ENCODE results near the gene TDRD15. TPM values are rescaled to one million over a fixed set of nuclear protein-coding genes. Genes with fewer than 3 reads are reported as not detected.

Gene TDRD15
- total and polyA plus RNA-seq, 2 of the 13 experiments (the other 11 are each of a cell fraction or from before 2014, with no cell fraction given) = 0.12 to 0.29 TPM

DNA sequence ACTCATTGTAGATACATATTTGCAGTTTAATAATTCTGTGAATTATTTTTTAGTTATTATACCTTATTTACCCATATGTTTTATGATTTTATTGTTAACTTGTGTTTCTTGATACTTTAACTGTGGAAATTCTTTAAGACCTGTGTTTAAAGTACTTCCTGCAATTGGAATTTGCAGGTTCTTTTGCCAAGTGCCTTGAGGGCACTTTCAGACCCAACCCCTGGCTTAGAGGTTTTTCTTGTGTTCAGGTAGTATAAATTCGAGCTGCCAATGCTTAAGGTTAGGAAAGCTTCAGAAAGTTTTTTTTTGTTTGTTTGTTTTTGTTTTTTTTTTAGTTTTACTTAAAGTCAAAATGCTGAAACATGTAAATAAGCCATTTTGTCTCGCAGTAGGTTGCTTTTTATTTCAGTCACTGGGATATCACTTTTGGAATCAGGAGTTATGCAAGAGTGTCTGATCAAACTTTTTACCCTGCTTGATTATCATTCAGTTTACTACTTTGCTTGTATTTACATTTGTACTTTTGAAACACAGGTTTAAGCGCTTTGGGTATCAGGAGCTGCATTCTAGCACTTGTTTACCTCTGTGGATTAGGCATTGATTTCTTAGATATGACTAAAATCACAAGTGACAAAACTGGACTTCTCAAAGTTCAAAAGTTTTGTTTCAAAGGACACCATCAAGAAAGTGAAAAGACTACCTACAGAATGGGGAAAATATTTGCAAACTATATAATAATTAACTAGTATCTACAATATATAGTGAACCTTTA lies 31.8 kb downstream of the TDRD15 start (continued):
- TF ChIP-seq SUZ12 (IDR thresholded peaks at IDR 0.05; ENCODE audit: low read depth, low read length) (no peak), ZNF331 (CRISPR knock-in tag; IDR thresholded peaks at IDR 0.05) (peak; percentile 62; the same call in 1 of the 2 replicates), ZNF251 (CRISPR knock-in tag; IDR thresholded peaks at IDR 0.05) (no peak), ZNF33B (CRISPR knock-in tag; IDR thresholded peaks at IDR 0.05) (no peak), NFE2L1 (CRISPR knock-in tag; IDR thresholded peaks at IDR 0.05; ENCODE audit: borderline replicate concordance) (no peak), ZBTB38 (CRISPR knock-in tag; IDR thresholded peaks at IDR 0.05) (no peak), CREB1 (IDR thresholded peaks at IDR 0.05) (no peak), CREB1 (CRISPR knock-in tag; IDR thresholded peaks at IDR 0.05) (peak; percentile 70; the same call in 1 of the 2 replicates), SMYD3 (CRISPR knock-in tag; IDR thresholded peaks at IDR 0.05) (no peak), ZBTB7B (CRISPR knock-in tag; IDR thresholded peaks at IDR 0.05) (no peak; the same call in 1 of the 2 replicates), ZBTB3 (CRISPR knock-in tag; IDR thresholded peaks at IDR 0.05; ENCODE audit: borderline replicate concordance, low read depth) (no peak; the same call in 1 of the 2 replicates)
- TF ChIP-seq, protein P1, sequence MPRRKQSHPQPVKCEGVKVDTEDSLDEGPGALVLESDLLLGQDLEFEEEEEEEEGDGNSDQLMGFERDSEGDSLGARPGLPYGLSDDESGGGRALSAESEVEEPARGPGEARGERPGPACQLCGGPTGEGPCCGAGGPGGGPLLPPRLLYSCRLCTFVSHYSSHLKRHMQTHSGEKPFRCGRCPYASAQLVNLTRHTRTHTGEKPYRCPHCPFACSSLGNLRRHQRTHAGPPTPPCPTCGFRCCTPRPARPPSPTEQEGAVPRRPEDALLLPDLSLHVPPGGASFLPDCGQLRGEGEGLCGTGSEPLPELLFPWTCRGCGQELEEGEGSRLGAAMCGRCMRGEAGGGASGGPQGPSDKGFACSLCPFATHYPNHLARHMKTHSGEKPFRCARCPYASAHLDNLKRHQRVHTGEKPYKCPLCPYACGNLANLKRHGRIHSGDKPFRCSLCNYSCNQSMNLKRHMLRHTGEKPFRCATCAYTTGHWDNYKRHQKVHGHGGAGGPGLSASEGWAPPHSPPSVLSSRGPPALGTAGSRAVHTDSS (CRISPR knock-in tag; conservative IDR thresholded peaks at IDR 0.05) = no peak
- TF ChIP-seq, protein P2, sequence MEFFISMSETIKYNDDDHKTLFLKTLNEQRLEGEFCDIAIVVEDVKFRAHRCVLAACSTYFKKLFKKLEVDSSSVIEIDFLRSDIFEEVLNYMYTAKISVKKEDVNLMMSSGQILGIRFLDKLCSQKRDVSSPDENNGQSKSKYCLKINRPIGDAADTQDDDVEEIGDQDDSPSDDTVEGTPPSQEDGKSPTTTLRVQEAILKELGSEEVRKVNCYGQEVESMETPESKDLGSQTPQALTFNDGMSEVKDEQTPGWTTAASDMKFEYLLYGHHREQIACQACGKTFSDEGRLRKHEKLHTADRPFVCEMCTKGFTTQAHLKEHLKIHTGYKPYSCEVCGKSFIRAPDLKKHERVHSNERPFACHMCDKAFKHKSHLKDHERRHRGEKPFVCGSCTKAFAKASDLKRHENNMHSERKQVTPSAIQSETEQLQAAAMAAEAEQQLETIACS (CRISPR knock-in tag; IDR thresholded peaks at IDR 0.05) = no peak
- TF ChIP-seq, protein P3, sequence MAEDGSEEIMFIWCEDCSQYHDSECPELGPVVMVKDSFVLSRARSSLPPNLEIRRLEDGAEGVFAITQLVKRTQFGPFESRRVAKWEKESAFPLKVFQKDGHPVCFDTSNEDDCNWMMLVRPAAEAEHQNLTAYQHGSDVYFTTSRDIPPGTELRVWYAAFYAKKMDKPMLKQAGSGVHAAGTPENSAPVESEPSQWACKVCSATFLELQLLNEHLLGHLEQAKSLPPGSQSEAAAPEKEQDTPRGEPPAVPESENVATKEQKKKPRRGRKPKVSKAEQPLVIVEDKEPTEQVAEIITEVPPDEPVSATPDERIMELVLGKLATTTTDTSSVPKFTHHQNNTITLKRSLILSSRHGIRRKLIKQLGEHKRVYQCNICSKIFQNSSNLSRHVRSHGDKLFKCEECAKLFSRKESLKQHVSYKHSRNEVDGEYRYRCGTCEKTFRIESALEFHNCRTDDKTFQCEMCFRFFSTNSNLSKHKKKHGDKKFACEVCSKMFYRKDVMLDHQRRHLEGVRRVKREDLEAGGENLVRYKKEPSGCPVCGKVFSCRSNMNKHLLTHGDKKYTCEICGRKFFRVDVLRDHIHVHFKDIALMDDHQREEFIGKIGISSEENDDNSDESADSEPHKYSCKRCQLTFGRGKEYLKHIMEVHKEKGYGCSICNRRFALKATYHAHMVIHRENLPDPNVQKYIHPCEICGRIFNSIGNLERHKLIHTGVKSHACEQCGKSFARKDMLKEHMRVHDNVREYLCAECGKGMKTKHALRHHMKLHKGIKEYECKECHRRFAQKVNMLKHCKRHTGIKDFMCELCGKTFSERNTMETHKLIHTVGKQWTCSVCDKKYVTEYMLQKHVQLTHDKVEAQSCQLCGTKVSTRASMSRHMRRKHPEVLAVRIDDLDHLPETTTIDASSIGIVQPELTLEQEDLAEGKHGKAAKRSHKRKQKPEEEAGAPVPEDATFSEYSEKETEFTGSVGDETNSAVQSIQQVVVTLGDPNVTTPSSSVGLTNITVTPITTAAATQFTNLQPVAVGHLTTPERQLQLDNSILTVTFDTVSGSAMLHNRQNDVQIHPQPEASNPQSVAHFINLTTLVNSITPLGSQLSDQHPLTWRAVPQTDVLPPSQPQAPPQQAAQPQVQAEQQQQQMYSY (CRISPR knock-in tag; IDR thresholded peaks at IDR 0.05) = no peak
- TF ChIP-seq, protein P4, sequence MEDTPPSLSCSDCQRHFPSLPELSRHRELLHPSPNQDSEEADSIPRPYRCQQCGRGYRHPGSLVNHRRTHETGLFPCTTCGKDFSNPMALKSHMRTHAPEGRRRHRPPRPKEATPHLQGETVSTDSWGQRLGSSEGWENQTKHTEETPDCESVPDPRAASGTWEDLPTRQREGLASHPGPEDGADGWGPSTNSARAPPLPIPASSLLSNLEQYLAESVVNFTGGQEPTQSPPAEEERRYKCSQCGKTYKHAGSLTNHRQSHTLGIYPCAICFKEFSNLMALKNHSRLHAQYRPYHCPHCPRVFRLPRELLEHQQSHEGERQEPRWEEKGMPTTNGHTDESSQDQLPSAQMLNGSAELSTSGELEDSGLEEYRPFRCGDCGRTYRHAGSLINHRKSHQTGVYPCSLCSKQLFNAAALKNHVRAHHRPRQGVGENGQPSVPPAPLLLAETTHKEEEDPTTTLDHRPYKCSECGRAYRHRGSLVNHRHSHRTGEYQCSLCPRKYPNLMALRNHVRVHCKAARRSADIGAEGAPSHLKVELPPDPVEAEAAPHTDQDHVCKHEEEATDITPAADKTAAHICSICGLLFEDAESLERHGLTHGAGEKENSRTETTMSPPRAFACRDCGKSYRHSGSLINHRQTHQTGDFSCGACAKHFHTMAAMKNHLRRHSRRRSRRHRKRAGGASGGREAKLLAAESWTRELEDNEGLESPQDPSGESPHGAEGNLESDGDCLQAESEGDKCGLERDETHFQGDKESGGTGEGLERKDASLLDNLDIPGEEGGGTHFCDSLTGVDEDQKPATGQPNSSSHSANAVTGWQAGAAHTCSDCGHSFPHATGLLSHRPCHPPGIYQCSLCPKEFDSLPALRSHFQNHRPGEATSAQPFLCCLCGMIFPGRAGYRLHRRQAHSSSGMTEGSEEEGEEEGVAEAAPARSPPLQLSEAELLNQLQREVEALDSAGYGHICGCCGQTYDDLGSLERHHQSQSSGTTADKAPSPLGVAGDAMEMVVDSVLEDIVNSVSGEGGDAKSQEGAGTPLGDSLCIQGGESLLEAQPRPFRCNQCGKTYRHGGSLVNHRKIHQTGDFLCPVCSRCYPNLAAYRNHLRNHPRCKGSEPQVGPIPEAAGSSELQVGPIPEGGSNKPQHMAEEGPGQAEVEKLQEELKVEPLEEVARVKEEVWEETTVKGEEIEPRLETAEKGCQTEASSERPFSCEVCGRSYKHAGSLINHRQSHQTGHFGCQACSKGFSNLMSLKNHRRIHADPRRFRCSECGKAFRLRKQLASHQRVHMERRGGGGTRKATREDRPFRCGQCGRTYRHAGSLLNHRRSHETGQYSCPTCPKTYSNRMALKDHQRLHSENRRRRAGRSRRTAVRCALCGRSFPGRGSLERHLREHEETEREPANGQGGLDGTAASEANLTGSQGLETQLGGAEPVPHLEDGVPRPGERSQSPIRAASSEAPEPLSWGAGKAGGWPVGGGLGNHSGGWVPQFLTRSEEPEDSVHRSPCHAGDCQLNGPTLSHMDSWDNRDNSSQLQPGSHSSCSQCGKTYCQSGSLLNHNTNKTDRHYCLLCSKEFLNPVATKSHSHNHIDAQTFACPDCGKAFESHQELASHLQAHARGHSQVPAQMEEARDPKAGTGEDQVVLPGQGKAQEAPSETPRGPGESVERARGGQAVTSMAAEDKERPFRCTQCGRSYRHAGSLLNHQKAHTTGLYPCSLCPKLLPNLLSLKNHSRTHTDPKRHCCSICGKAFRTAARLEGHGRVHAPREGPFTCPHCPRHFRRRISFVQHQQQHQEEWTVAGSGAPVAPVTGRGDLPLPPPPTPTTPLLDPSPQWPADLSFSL (CRISPR knock-in tag; IDR thresholded peaks at IDR 0.05) = no peak

All from HepG2 (cell line).